ENCODE measurements around the gene TXN2.

The TXN2 gene

GRCh38 chr22:36470162-36470993 is 11.1 kb downstream of the TXN2 start:
- CTCF ChIA-PET = interaction anchor here (0.6 to 5.3 kb wide), 29 partner anchors 8 to 231 kb away, joined by 3 to 88 read pairs (median 4); partner anchors contain the start of gene APOL2
- no peak overlapping the region for H3K4me3 Mint-ChIP-seq
- peaks cover 35% of the 10 kb centered on the region for H3K4me1 Mint-ChIP-seq
- no peaks in the 10 kb centered on the region for H3K9me3 Mint-ChIP-seq
- H3K27ac Mint-ChIP-seq = peak overlapping the region; percentile 52
- no peaks in the 10 kb centered on the region for H3K27me3 Mint-ChIP-seq
- DNase-seq = peak; percentile 90
- H3K36me3 Mint-ChIP-seq = peaks cover 40% of the 10 kb centered on the region

- H3K27me3 Mint-ChIP-seq = no peaks in the 10 kb centered on the region
- H3K9me3 Mint-ChIP-seq = no peaks in the 10 kb centered on the region
- peaks cover 31% of the 10 kb centered on the region for H3K36me3 Mint-ChIP-seq
- no peak for DNase-seq
- no peak overlapping the region for H3K4me3 Mint-ChIP-seq
- no peak overlapping the region for H3K27ac Mint-ChIP-seq
- peaks cover 35% of the 10 kb centered on the region for H3K4me1 Mint-ChIP-seq
- CTCF ChIA-PET = interaction anchor here (0.8 to 5.3 kb wide), 9 partner anchors 99 to 169 kb away, joined by 3 to 88 read pairs (median 9); no protein-coding TSS in a partner anchor
These were observed 12.2 kb downstream of the TXN2 start for GRCh38 chr22:36469094-36469710.

DNA sequence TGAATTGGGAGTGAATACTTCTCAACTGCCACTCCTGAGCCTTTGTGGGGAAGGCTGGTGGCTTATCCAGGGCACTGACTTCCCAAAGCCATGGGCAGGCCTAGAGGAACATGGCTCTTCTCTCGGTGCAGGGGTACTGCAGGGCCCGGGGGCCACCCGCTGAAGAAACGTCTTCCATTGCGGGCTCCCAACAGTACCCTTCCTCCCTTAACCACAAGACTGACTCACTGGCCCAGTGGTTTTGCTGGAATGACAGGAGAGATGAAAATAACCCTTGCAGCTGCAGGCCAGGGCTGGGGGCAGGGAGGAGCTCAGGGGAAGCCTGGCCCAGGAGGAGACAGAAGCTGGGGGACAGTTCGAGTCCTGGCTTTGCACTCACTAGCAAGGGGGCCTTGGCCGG is 13.5 kb downstream of the TXN2 start:
- Mint-ChIP-seq H3K36me3 (peaks cover 28% of the 10 kb centered on the region), H3K27me3 (no peaks in the 10 kb centered on the region), H3K9me3 (no peaks in the 10 kb centered on the region), H3K27ac (no peak overlapping the region), H3K4me3 (no peak overlapping the region), H3K4me1 (peaks cover 35% of the 10 kb centered on the region)
- CTCF ChIA-PET = interaction anchor here (0.6 to 5.3 kb wide), 5 partner anchors 8 to 168 kb away, joined by 3 to 88 read pairs (median 5); no protein-coding TSS in a partner anchor
- DNase-seq = no peak

DNA sequence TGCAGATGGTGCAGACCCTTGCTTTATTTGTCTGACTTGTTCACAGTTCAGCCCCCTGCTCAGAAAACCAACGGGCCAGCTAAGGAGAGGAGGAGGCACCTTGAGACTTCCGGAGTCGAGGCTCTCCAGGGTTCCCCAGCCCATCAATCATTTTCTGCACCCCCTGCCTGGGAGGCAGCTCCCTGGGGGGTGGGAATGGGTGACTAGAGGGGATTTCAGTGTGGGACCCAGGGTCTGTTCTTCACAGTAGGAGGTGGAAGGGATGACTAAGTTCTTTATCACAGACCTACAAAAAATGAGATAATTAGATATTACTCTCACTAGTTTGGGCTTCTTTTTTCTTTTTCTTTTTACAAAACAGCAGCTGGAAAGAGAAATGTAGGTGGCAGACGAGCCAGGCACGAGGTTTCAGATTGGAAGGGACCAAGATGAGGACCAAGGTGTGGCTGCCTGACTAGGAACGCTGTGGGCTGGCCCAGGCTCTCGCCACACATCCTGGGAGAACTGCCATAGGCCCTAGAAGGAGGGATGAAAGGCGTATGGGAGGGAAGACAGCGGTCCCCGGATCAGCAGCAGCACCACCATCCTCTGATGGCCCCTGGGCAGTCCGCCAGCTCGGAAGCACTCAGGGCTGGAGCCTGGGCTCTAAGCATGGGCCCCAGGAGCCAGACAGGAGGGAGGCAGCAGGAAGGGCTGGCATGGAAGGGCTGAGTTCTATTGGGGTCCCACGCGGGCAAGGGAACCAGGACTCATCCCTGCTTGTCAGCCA is 14.2 kb downstream of the TXN2 start:
- Mint-ChIP-seq H3K36me3 (peaks cover 23% of the 10 kb centered on the region), H3K27ac (peak overlapping the region; percentile 64), H3K27me3 (peaks cover 1% of the 10 kb centered on the region), H3K9me3 (no peaks in the 10 kb centered on the region), H3K4me1 (peaks cover 38% of the 10 kb centered on the region), H3K4me3 (no peak overlapping the region)
- CTCF ChIA-PET = interaction anchor here (1.5 to 5.3 kb wide), 3 partner anchors 102 to 167 kb away, joined by 5 to 88 read pairs (median 30); no protein-coding TSS in a partner anchor
- no peak for DNase-seq

- no peak overlapping the region for H3K4me3 Mint-ChIP-seq
- no peaks in the 10 kb centered on the region for H3K9me3 Mint-ChIP-seq
- H3K27me3 Mint-ChIP-seq = peaks cover 4% of the 10 kb centered on the region
- H3K4me1 Mint-ChIP-seq = peaks cover 38% of the 10 kb centered on the region
- CTCF ChIA-PET = interaction anchor here (1.4 to 4.8 kb wide), 2 partner anchors 132 to 166 kb away, joined by 3 to 30 read pairs; no protein-coding TSS in a partner anchor
- no peak for DNase-seq
- H3K27ac Mint-ChIP-seq = no peak overlapping the region
- H3K36me3 Mint-ChIP-seq = peaks cover 19% of the 10 kb centered on the region
These were observed 15.2 kb downstream of the TXN2 start for GRCh38 chr22:36466258-36466657.

DNA sequence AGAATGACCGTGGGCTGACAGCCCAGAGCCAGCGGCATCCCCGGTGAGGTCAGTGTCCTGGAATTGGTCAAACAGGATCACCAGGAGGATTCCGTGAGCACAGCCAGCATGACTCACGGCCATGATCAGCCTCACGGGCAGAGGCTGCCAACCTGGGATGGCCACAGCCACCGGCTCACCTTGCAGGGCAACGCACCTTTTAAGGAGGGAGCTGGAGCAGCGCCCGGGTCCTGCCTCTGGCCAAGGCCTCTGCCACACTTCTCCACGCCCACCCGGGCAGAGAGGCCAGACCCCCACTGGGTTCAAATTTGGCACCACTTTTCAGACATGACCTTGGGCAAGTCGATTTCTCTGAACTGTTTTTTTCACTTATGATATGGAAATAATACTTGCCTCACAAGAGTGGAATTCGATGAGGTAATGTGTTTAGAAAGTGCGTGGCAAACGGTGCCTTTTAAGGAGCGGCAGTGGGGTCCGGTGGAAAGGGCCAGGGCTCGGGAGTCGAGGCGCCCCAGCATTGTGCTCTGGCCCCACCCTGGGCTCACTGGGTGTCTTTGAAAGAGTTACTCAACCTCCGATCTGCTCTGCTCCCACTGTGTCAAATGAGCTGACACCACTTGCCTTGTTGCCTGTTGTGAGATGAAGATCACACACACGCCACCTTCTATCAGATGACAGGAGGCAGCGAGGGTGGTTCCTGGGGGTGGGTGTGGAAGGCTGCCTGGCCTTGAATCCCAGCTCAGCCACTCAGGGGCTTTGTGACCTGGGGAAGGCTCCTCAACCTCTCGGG is 16.0 kb downstream of the TXN2 start:
- Mint-ChIP-seq H3K4me1 (peaks cover 34% of the 10 kb centered on the region), H3K36me3 (peaks cover 14% of the 10 kb centered on the region), H3K27ac (peak overlapping the region; percentile 11), H3K4me3 (no peak overlapping the region), H3K27me3 (peaks cover 4% of the 10 kb centered on the region), H3K9me3 (no peaks in the 10 kb centered on the region)
- no peak for DNase-seq
- CTCF ChIA-PET = interaction anchor here (1.4 kb wide), 1 partner anchor 165 kb away, joined by 3 read pairs; no protein-coding TSS in a partner anchor

- Mint-ChIP-seq H3K4me1 (peaks cover 27% of the 10 kb centered on the region), H3K4me3 (no peak overlapping the region), H3K27me3 (peaks cover 4% of the 10 kb centered on the region), H3K27ac (no peak overlapping the region), H3K9me3 (no peaks in the 10 kb centered on the region), H3K36me3 (peaks cover 9% of the 10 kb centered on the region)
- CTCF ChIA-PET = no interaction called here
- no peak for DNase-seq
These were observed 16.7 kb downstream of the TXN2 start for GRCh38 chr22:36464715-36465231.

DNA sequence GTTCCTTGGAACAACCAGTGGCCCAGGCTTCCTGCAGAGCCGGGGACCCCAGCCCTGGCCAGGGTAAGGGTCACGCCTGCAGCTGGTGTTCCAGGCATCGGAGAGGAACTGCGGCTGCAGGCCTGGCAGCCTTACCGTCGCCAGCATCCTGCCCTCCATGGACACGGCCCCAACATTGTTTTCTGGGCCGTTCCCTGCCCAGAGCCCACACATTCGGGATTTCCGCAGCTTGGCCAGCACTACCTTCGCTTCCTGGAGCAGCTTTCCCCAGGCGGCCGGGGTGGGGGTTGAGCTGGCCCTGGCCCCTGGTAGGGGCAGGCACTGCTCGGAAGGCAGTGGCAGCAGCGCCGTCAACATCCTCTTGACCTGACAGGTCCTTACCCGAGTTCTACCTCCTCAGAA is 17.7 kb downstream of the TXN2 start:
- Mint-ChIP-seq H3K27ac (no peak overlapping the region), H3K9me3 (no peaks in the 10 kb centered on the region), H3K4me3 (no peak overlapping the region), H3K36me3 (peaks cover 9% of the 10 kb centered on the region), H3K4me1 (peaks cover 25% of the 10 kb centered on the region), H3K27me3 (peaks cover 4% of the 10 kb centered on the region)
- DNase-seq = no peak
- CTCF ChIA-PET = no interaction called here

DNA sequence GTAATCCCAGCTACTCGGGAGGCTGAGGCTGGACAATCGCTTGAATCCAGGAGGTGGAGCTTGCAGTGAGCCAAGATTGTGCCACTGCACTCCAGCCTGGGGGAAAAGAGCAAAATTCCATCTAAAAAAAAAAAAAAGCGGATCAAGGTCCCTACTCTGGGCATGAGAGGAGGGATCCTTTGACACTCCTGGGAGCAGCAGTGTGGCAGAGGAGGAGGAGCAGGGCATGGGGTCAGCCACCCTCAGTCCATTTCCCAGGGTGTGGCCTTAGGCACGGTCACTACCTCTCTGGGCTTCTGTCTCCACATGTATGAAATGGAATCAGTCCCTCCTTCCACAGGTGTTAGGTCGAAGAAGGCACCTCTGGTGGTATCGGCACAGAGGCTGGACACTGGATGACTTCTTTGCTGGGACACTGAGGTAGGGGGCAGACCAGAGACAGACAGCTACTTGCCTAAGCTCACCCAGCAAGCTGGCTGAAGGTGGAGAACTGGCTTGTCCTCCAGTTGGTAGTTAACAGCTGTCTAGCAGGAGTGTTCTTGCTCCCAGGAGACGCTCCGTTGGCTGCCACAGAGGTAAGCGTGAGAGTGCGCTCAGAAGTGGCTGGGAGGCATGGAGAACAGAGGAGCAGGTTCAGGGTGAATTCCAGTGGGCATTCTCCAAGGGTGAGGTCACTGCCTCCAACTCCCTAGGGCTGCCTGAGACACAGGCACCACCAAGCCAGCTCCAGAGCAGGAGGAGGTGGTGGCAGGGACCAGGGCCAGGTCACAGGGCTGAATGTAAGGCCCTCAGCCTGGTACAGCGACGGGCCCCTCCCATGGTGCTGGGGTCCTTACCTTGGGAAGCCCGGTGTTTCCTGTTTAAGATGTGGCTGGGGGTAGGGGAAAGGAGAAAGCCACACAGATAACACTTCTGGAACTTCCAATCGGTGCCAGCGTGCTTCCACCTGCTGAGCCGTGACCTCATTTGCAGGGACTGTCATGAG is 19.5 kb downstream of the TXN2 start:
- no peak overlapping the region for H3K4me3 Mint-ChIP-seq
- peaks cover 4% of the 10 kb centered on the region for H3K27me3 Mint-ChIP-seq
- peaks cover 27% of the 10 kb centered on the region for H3K4me1 Mint-ChIP-seq
- no peak for DNase-seq
- CTCF ChIA-PET = interaction anchor here (0.6 to 0.8 kb wide), 2 partner anchors 9 to 185 kb away, joined by 3 to 4 read pairs; no protein-coding TSS in a partner anchor
- peaks cover 5% of the 10 kb centered on the region for H3K36me3 Mint-ChIP-seq
- H3K9me3 Mint-ChIP-seq = no peaks in the 10 kb centered on the region
- H3K27ac Mint-ChIP-seq = no peak overlapping the region

DNA sequence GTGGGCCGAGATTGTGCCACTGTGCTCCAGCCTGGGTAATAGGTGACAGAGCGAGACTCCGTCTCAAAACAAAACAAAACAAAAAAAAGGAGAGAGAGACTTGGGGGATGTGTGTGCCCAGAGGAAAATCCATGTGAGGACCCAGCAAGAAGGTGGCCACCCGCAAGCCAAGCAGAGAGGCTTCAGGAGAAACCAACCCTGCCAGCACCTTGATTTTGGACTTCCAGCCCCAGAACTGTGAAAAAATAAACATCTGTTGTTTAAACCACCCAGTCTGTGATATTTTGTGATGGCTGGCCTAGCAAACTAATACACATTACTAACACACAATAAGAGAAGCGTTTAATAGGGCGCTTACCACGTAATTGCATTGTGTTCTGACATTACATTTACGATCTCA is 21.2 kb downstream of the TXN2 start:
- CTCF ChIA-PET = no interaction called here
- Mint-ChIP-seq H3K27ac (no peak overlapping the region), H3K9me3 (no peaks in the 10 kb centered on the region), H3K4me3 (no peak overlapping the region), H3K36me3 (no peaks in the 10 kb centered on the region), H3K27me3 (peaks cover 4% of the 10 kb centered on the region), H3K4me1 (peaks cover 33% of the 10 kb centered on the region)
- DNase-seq = no peak

DNA sequence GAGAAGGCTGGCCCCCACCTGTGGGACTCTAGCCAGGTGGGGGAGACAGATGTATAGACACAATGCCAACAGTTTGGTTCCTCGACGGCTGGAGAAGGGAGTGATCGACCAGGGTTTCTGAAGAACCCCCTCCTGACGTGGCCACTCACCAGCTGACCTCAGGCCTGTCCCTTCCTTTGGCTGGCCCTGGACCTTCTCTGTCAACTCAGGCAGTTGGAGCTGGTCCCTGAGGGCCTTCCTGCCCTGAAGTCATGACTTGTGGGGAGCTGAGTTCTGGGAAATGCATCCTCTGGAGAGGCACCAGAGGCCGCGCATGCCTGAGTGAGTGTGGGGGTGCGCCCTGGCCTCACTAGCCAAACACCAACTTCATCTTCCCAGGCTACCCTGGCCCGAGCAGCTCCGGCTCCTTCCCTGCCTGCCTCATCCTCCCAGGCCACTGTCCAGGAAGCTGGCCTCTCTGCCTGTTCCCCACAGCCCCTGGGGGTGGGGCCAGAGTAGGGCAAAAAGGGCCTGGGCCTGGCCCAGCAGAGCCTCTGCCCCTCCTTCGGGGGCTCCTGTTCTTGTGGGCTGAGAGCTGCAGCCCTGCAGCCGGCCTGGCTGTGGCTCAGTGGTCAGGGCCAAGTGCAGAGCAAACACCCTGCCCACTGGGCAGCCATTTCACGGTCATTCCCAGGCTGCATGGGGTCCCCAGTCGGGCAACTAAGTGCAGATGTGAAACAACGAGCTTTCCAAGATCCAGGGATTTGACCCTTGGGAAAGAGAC is 23.6 kb downstream of the TXN2 start:
- peaks cover 46% of the 10 kb centered on the region for H3K4me1 Mint-ChIP-seq
- H3K4me3 Mint-ChIP-seq = no peak overlapping the region
- H3K9me3 Mint-ChIP-seq = no peaks in the 10 kb centered on the region
- H3K27me3 Mint-ChIP-seq = peaks cover 4% of the 10 kb centered on the region
- no peak for DNase-seq
- H3K27ac Mint-ChIP-seq = no peak overlapping the region
- CTCF ChIA-PET = interaction anchor here (0.8 kb wide), 1 partner anchor 157 kb away, joined by 5 read pairs; no protein-coding TSS in a partner anchor
- H3K36me3 Mint-ChIP-seq = peaks cover 1% of the 10 kb centered on the region

DNA sequence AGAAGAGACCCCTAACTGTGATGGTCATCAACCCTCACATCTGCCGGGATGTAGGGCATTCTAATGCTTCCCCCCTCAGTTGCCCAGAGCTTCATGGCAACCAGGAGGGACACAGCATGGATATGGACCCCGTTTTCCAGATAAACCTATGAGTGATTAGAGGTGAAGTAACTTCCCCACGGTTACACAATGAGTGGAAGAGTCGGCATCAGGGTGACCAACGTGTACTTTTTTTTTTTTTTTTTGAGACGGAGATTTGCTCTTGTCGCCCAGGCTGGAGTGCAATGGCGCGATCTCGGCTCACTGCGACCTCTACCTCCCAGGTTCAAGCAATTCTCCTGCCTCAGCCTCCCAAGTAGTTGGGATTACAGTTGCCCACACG is 25.0 kb downstream of the TXN2 start:
- Mint-ChIP-seq H3K4me1 (peaks cover 56% of the 10 kb centered on the region), H3K36me3 (peaks cover 1% of the 10 kb centered on the region), H3K27ac (peak overlapping the region; percentile 90), H3K9me3 (no peaks in the 10 kb centered on the region), H3K4me3 (no peak overlapping the region), H3K27me3 (no peaks in the 10 kb centered on the region)
- CTCF ChIA-PET = interaction anchor here (1.0 kb wide), 1 partner anchor 14 kb away, joined by 3 read pairs; no protein-coding TSS in a partner anchor
- DNase-seq = no peak
